ENCODE data around the gene PLEKHG3.
A peak's percentile ranks its signal among the peaks of the same experiment; 100 is the strongest.

PLEKHG3 gene

GRCh38 chr14:64704143-64704742 is at the start of gene PLEKHG3:
Gene PLEKHG3 (plus strand): TSS chr14:64704424. CDS start chr14:64727632, 23,208 bp downstream.
- peak; percentile 35 for DNase-seq

DNA sequence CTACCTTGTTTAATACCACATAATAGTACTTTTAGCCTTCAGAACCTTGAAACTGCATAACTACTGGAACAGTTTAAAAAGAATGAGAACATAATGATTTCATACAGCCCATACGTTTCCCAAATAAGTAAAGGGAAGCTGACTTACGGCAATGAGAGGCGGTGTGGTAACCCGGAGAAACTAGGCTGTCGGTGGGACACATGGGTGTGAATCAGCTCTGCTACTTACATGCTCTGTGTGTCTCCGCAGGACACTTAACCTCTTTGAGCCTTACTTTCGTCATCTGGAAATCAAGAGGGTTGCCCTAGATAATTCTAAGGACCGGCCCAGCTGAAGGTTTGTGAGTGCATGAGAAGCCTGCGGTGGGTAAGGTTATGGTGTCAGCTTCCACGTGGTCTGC is 49.3 kb upstream of the PLEKHG3 start:
- no peak for DNase-seq

GRCh38 chr14:64656986-64657385 is 47.2 kb upstream of the PLEKHG3 start:
- no peak for DNase-seq

DNA sequence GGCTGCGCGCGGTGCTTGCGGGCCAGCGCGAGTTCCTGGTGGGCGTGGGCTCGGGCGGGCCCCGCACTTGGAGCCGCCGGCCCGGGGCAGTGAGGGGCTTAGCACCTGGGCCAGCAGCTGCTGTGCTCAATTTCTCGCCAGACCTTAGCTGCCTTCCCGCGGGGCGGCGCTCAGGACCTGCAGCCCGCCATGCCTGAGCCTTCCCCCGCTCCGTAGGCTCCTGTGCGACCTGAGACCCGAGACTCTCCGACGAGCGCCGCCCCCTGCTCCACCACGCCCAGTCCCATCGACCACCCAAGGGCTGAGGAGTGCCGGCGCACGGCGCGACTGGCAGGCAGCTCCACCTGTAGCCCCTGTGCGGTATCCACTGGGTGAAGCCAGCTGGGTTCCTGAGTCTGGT is 46.0 kb upstream of the PLEKHG3 start:
- no peak for DNase-seq

GRCh38 chr14:64658700-64659264 is 45.4 kb upstream of the PLEKHG3 start:
- peak; percentile 12 for DNase-seq

GRCh38 chr14:64659366-64659765 is 44.9 kb upstream of the PLEKHG3 start:
- no peak for DNase-seq

DNA sequence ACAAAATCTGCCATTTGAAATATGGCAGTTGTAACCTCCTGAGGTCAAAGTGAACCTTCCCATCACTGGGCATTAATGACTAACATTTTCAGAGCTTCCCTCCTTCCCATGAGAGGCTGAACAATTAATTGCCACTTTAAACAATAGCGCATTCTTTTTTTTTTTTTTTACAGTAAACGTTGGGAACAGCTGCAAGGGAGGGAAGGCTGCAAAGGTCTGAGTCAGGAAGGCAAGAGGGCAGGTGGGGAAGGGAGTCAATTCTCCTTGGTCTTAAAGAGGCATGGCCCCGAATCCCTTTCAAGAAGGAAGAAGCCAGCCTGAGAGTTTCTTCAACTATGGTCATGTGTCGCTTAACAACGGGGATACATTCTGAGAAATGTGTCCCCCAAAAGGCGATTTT is 41.0 kb upstream of the PLEKHG3 start:
- DNase-seq = no peak

DNA sequence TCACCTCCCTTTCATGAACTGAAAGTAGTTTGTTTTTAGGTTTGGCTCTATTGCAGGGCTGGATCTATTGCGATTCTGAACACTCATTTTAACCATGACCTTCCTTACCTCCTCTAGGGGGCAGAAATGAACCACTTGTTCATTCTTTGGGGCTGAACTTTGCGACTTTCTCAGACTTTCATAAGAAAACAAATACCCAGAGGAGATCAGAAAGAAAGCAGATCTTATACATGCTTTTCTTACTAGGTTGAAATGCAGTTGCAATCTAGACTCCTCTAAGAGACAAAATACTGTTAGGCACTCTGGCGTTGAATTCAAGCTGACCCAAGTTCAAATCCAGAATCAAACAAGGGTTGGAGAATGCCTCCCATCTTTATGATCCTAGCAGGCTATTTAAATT is 32.6 kb upstream of the PLEKHG3 start:
- no peak for DNase-seq

DNA sequence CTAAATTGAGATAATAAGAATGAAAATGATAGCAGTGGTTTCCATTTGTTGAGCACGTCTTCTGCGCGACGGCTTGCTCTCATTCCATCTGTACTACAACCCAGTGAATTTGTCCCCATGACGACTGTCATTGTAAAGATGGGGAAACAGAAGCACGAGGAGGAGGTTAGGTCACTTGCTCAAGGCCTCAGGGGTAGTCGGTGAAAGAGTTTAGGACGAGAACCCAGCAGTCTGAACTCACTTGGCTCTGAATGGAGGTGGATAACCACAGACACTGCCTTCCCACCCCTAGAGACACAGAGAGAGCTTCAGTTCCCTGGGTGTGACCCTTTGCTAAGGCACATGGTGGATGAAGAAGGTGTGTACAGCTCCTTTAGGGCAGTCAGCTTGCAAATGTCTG is 30.9 kb upstream of the PLEKHG3 start:
- no peak for DNase-seq

DNA sequence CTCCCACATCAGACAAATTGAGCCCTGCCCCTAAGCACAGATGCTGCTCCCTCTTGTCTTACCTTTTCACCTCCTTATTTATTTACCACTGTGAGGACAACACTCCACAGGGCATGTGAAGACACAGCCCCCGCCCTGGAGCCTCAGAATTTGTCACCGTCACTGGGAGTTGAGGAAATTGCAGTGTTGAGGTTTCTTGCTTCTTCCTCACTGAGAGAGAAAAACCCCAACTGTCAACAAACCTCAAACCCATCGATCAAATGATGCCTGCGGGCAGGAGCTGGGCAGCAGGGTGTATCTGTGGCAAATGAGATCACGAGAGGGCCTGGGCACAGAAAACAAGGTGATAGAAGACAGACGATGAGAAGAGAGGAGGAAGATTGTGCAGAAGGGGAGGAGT is 30.5 kb upstream of the PLEKHG3 start:
- DNase-seq = peak; percentile 14

GRCh38 chr14:64674829-64675228 is 29.4 kb upstream of the PLEKHG3 start:
- no peak for DNase-seq

DNA sequence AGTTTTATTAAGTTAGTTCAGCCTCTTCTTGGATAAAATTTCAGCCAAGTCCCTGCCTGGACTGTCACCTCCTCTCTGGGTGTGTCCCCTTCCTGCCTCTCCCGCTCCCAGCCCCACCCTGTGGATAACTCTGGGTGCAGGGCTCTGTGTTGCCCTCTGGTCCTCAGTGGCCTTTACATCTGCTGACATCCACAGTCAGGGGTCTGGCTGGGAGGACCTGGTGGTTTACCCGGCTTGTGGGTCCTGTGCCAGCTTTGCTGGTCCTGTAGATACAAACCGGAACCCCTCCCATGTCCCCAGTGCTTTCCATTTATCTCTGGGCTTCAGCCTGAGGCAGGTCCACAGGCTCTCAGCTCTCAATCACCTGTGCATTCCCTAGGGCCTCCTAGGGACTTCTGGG is 28.9 kb upstream of the PLEKHG3 start:
- DNase-seq = no peak

- DNase-seq = no peak
Observed at GRCh38 chr14:64676410-64677008, 27.7 kb upstream of the PLEKHG3 start.

DNA sequence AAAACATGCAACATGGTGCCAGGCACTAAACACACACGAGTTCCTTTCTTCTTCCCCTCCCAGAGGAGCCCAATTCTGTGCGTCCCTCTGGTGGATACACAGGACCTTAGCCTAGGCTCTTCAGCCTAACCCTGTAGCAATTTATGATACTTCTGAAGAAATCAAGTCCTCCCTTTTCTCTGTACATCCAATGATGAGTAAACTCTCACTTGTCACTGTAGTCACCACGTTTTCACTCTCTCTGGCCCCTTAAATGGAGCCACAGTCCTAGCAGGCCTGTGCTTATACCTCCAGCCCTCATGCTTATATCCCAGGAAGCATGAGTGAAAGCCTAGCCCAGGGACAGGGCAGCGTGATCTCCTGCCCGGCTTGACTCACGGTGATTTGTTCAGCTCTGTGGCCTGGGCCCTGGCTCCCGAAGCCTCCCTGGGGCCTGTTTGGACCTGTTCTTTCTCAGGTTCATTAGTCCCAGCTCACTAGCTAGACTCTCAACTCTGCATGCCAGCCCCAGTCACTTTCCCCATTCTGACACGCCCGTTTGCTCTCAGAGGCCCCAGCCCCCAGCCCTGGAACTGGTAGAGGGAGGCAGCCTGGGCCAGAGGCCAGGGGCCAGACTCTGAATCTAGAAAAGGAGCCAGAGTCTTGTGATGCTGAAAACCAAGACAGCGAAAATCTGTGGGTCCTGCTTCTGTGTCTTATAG is 24.1 kb upstream of the PLEKHG3 start:
- no peak for DNase-seq

DNA sequence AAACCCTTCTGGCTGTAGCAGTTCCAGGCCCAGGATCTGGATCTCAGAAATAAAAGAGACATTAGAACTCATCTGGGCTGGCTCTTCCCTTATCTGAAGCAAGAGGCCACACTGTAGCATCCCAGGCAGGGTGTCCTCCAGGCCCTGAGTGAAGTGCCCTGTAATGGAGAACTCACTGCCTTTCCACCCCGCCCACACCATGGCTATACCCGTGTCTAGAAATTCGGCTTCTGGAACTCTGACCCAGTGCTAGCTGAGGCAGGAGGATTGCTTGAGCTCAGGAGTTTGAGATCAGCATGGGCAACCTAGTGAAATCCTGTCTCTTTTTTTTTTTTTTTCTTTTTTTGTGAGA is 23.5 kb upstream of the PLEKHG3 start:
- DNase-seq = no peak

DNA sequence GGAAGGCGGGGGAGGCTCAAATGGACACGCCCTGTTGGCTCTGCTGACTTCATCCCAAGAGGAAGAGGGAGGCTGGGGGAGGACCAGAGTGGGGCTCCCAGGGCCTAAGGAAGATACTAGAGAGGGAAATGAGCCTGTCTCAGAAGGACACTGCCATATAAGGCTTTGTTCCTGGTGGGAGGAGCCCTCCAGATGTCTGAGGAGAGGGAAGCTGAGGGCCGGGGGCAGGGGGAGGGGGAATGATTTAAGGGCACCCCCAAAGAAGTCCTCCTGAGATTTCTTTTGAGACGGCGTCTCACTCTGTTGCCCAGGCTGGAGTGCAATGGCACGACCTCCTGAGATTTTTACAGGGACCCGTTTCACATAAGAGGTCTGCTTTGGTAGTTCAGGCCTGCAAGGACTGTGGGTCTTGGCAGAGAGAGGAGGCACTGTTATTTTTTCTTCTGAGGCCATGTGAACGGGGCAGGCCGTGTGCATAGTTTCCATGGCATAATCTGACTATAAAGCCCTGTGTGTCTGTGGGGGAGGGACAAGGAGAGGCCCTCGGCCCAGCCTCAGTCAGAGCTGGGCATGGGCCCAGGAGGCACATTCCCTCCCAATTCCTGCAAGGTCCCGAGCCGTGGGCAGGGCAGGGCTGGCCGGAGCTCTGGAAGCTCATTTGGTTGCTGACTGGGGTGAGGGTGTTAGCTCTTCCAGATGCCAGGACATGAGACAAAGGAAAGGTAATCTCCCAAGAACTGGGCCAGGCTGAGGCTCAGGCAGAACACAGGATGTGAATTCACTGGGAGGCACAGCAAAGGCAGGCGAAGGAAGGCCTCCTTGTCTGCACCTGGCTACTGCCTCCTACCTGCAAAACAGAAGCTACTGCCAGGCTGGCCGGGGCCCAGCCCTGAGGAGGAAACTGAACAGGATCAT is 22.2 kb upstream of the PLEKHG3 start:
- DNase-seq = no peak

GRCh38 chr14:64682843-64683242 is 21.4 kb upstream of the PLEKHG3 start:
- no peak for DNase-seq

GRCh38 chr14:64683264-64683663 is 21.0 kb upstream of the PLEKHG3 start:
- no peak for DNase-seq

GRCh38 chr14:64684091-64684490 is 20.1 kb upstream of the PLEKHG3 start:
- no peak for DNase-seq

DNA sequence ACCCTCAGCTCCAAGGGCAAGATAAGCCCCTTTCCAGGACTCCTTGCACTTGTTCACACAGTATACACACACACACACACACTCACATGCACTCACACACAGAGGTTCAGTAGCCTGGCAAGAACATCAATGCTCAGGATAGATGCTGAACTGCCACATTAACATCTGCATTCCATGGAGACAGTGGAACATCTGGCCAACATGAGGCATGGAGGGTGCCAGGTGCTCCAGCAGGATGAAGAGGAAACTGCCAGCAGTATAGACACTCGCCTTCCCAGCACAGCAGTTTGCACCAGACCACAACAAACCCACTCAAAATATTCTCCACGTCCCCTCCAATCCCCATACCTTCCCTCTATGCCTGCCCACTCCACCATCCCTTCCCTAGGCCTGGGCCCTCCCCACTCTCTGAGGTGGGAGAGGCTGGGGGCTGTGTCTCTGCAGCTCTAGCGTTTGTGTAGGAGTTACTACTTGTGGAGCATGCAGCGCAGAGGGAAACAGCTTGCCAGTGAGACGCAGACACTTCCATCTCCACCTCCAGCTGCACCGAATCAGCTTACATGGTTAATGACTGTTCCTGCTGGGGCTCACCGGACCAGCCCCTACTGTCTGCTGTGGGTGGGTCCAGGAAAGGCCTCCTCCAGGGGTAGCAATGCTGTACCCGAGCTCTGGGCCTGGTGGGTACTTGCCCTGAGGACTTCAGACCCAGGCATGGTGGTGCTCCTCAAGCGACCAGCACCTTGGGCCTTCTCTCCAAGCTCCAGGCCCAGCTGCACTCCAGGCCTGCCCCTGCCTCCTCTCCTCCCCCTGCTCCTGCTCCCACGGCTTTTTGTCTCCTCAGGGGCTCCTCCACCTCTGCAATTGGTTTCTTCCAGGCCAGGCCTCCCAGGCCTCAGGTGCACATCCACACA is 18.6 kb upstream of the PLEKHG3 start:
- DNase-seq = no peak

- no peak for DNase-seq
Observed at GRCh38 chr14:64686282-64686615, 18.0 kb upstream of the PLEKHG3 start.

DNA sequence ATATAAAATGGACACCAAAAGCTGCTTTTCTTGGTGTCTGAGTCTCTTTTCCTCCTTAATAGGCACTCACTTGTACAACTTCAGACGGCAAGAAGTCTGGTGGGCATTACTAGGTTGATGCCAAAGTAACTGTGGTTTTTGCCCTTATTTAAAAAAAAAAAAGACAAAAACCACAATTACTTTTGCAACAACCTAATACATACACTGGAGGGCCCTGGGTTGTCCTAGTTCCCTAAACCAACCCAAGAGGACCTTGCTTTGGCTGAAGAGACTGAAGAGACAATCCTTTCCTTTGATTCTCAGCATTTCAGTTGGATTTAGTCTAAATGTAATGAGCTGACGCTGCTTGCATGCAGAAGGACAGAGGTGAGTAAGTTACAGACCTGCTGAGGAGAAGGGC is 16.2 kb upstream of the PLEKHG3 start:
- no peak for DNase-seq
